LNCaP clone FGC (cell line): ENCODE data around the gene PLXNB2.

ENCODE experiments used
- DNase-seq: peaks from one replicate; pipeline ENCODE4 v3.0.0-alpha.2; 2011; ENCODE audit warnings: low read depth
- H3K4me3 ChIP-seq: 2 replicates; pipeline ENCODE4 v1.5.1; 2011; ENCODE audit warnings: mild to moderate bottlenecking, low read depth, low read length, control low read depth
- TF ChIP-seq, protein P1 (sequence below): IDR thresholded peaks from 2 replicates; pipeline ENCODE4 v1.5.1; 2012; ENCODE audit warnings: mild to moderate bottlenecking; ENCODE audit not compliant: control insufficient read depth, insufficient read depth; ENCODE audit errors: extremely low read depth

The PLXNB2 gene

GRCh38 chr22:50225200-50225969 lies 82.1 kb downstream of the PLXNB2 start:
- TF ChIP-seq, protein P1, sequence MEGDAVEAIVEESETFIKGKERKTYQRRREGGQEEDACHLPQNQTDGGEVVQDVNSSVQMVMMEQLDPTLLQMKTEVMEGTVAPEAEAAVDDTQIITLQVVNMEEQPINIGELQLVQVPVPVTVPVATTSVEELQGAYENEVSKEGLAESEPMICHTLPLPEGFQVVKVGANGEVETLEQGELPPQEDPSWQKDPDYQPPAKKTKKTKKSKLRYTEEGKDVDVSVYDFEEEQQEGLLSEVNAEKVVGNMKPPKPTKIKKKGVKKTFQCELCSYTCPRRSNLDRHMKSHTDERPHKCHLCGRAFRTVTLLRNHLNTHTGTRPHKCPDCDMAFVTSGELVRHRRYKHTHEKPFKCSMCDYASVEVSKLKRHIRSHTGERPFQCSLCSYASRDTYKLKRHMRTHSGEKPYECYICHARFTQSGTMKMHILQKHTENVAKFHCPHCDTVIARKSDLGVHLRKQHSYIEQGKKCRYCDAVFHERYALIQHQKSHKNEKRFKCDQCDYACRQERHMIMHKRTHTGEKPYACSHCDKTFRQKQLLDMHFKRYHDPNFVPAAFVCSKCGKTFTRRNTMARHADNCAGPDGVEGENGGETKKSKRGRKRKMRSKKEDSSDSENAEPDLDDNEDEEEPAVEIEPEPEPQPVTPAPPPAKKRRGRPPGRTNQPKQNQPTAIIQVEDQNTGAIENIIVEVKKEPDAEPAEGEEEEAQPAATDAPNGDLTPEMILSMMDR = no peak

More at GRCh38 chr22:50225200-50225969, 82.1 kb downstream of the PLXNB2 start:
- H3K4me3 ChIP-seq = no peak overlapping the region
- no peak for DNase-seq
